ENCODE measurements around the gene KLHL22.

The KLHL22 gene

DNA sequence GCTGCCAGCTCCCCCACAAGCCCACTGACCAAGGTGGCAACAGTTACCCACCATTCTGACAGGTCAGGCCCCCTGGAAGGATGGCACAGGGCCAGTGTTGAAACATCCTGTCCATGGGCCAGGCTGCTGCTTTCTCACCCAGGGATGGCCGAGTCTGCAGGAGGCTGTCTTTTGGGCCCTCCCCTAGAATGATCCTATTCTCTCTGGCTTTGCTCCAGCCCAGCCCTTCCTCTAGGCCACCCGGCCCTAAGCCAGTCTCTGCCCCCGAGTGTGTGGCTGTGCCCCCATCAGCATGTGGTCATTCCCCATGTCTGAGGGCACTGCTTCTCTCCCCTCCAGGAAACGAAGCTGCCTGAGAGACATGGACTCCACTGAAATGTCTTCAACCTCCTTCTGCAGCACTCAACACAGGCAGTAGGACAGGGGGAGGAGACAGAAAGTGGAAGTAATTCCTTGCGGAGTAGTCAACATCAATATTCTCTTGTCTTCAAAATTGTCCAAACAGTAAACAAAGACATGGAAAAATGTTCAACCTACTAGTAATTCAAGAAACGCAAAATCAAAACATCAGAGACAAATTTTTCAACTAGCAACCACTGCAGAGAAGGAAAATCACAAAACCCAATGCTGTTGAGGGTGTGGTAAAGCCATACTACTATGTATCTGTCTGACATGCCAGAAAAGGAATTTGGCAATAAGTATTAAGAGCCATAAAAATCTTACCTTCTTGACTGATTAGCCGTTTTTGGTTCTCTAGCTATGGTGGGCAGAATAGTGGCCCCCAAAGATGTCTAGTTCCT is 52.9 kb downstream of the KLHL22 start:
- in situ Hi-C loops (cut with HindIII; ENCODE audit: low sequenced_read_pairs), result no loop called here
- H3K4me3 ChIP-seq (ENCODE audit: low read depth, low read length), result no peak overlapping the region
- TF ChIP-seq, protein P1, sequence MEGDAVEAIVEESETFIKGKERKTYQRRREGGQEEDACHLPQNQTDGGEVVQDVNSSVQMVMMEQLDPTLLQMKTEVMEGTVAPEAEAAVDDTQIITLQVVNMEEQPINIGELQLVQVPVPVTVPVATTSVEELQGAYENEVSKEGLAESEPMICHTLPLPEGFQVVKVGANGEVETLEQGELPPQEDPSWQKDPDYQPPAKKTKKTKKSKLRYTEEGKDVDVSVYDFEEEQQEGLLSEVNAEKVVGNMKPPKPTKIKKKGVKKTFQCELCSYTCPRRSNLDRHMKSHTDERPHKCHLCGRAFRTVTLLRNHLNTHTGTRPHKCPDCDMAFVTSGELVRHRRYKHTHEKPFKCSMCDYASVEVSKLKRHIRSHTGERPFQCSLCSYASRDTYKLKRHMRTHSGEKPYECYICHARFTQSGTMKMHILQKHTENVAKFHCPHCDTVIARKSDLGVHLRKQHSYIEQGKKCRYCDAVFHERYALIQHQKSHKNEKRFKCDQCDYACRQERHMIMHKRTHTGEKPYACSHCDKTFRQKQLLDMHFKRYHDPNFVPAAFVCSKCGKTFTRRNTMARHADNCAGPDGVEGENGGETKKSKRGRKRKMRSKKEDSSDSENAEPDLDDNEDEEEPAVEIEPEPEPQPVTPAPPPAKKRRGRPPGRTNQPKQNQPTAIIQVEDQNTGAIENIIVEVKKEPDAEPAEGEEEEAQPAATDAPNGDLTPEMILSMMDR (IDR thresholded peaks at IDR 0.05; ENCODE audit: low read depth, low read length, missing control alignments), result no peak
- no peak for DNase-seq (ENCODE audit: low read depth)

DNA sequence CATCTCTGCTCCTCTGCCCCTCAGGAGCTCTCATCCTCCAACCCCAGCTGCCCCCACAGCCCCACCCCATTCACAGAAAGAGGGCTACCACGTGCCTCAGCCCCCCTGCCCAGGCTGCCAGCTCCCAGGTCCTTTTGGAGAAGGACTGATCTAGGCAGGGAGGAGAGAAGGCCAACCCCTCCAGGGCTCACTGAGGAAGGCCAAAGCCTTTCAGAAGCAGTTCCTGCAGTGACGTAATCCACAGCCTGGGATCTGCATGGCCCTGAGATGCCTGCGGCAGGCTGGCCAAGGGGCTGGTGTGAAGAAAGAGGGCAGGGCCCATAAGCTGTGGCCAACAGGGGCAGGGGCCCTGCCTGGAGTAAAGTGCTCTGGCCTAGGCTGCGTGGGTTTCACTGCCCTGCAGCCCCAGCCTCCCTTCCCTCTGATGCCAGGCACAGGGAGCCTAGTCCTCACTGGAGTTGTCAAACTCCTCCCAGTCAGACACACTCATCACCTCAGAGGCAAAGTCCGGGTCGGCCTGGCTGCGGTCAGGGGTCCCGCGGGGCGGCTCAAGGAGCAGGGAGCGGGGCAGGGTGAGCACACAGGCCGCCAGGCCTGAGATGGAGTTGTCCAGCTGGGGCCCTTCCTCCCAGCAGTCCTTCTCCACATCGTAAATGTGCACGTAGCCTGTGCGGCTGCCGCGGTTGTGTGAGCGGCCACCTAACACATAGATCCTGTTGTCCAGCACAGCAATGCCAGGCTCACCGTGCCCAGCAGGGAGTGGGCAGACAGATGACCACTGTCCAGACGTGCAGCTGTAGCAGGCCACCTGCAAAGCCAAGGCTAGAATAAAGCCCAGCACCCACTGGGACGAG is 53.7 kb downstream of the KLHL22 start:
- TF ChIP-seq, protein P1 (IDR thresholded peaks at IDR 0.05; ENCODE audit: low read depth, low read length, missing control alignments), result no peak
- no peak for DNase-seq (ENCODE audit: low read depth)
- in situ Hi-C loops (cut with HindIII; ENCODE audit: low sequenced_read_pairs), result no loop called here
- H3K4me3 ChIP-seq (ENCODE audit: low read depth, low read length), result no peak overlapping the region

DNA sequence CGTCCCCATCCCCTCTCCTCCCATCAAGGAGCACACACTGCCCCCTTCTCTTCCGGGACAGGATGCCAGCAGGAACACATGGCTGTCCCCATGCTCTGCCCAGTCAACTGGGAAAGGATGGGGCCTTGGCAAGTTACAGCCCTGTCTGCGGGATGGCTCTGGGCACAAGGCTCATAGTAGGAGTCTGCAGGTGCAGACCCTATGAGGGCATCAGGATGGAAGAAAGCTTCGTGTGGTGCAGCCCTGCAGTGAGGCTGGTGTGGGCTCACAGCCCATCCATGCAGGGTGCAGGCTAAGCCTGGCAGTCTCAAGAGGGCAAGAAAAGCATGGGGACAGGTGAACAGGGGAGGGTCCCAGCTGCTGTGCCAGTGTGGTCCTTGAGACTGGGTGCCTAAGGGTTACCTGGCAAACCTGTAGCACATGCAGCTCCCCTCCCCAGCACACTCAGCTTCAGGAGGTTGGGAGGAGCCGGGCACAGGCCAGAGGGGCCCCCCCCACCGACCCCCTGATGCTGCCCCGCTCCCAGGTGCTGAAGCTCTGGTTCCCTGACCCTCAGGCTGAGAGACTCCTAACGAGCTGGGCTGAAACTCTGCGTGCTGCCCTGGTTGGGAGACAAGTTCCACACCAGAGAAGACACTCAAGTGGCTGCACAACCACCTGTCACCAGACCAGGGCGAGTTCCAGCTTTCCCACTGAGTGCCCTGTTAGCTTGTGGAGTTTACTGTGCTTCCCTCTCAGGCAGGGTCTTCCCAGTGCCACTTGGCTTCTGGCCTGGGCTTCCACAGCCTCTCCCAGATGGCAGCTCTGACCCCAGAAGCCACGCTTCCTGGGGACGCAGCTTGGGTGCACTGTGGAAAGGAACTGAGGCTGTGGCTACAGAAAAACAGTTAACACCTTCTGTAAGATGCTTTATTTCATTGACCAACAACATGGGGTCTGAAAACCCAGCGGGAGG is 54.7 kb downstream of the KLHL22 start:
- no peak overlapping the region for H3K4me3 ChIP-seq (ENCODE audit: low read depth, low read length)
- no peak for DNase-seq (ENCODE audit: low read depth)
- in situ Hi-C loops (cut with HindIII; ENCODE audit: low sequenced_read_pairs), result no loop called here
- TF ChIP-seq, protein P1 (IDR thresholded peaks at IDR 0.05; ENCODE audit: low read depth, low read length, missing control alignments), result no peak

DNA sequence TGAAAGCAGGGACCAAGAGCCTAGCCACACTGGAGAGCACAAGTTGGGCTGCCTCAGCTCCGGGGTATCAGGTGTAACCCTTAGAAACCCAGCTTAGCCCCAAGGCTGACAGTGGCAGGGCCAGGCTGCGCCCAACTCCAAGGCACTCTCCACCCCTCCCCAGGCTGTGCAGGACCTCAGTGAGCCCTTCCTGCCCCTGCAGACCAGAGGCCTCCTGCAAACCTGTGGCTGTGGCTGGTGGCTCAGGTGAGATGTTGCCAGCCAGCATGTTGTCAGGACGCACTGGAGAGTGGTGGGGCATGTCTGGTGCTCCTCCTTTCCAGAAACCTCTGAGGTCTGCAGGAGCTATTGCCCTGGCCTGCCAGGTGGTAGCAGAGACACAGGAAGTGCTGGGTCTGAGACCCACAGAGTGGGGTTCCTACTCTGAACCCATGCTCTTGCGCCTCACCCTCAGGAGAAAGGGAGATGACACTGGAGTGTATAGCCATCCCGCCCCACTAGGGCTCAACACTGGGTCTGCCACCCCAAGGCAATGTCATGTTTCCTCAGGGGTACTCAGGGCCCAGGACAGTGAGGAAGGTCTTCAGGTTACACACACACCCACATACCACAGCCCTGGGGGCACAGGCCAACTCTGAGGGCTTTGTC is 55.5 kb downstream of the KLHL22 start:
- no peak for DNase-seq (ENCODE audit: low read depth)
- in situ Hi-C loops (cut with HindIII; ENCODE audit: low sequenced_read_pairs), result no loop called here
- H3K4me3 ChIP-seq (ENCODE audit: low read depth, low read length), result no peak overlapping the region

DNA sequence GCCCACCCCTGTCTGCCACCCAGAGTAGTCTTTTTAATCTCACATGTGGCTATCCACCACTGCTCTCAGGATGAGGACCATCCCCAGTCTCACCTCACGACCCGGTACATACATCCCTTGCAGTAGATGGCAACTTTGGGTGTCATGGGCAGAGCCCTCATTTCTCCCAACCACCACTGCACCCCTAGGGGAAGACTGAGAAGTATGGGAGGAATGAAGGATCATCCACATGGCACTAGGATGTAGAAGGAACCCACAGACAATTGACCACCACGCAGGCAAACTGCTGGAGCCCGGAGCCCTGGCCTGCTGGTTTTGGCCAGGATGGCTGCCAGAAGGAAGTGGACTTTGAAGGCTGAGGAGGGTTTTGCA is 56.1 kb downstream of the KLHL22 start:
- no peak overlapping the region for H3K4me3 ChIP-seq (ENCODE audit: low read depth, low read length)
- no peak for DNase-seq (ENCODE audit: low read depth)
- TF ChIP-seq, protein P1 (IDR thresholded peaks at IDR 0.05; ENCODE audit: low read depth, low read length, missing control alignments), result no peak
- in situ Hi-C loops (cut with HindIII; ENCODE audit: low sequenced_read_pairs), result no loop called here

More for the DNA sequence above, 55.5 kb downstream of the KLHL22 start:
- TF ChIP-seq, protein P1 (IDR thresholded peaks at IDR 0.05; ENCODE audit: low read depth, low read length, missing control alignments), result no peak
